Measurements from ENCODE around the gene SLX9. TPM values are rescaled to one million over a fixed set of nuclear protein-coding genes. Genes with fewer than 3 reads are reported as not detected.

SLX9 gene
- total RNA-seq = 10 to 100 TPM; 13.4 to 31.3 TPM

GRCh38 chr21:44939532-44940115 lies at the start of gene SLX9:
SLX9 (plus strand) TSS chr21:44940029; CDS start chr21:44940058, 29 bp downstream.

GRCh38 chr21:44920694-44921604 lies 18.9 kb upstream of the SLX9 start, which contains the start of gene ITGB2:
ITGB2 (minus strand) TSS chr21:44920899; CDS start chr21:44910782, 10,117 bp downstream.

Other genes with a start within 250 kb of the SLX9 start
- not detected for gene KRTAP10-12, start 242.9 kb upstream of the SLX9 start, total RNA-seq
- not detected for gene TSPEAR, start 228.5 kb upstream of the SLX9 start, total RNA-seq
- 100 to 1,000 TPM in 1 of 2 donors, 10 to 100 TPM in 1; 88.1 to 144 TPM for gene UBE2G2, start 138.2 kb upstream of the SLX9 start, total RNA-seq
- 10 to 100 TPM; 70.2 to 90.6 TPM for gene SUMO3, start 122.0 kb upstream of the SLX9 start, total RNA-seq
- gene PTTG1IP, start 66.3 kb upstream of the SLX9 start, total RNA-seq = 100 to 1,000 TPM; 254 to 261 TPM
- gene ITGB2, start 19.1 kb upstream of the SLX9 start, total RNA-seq = under 1 TPM in 1 of 2 donors, not detected in 1; under 0.01 TPM
- 10 to 100 TPM in 1 of 2 donors, 1 to 10 TPM in 1; 8.0 to 10.7 TPM for gene ADARB1, start 134.6 kb downstream of the SLX9 start, total RNA-seq

Measured in melanocyte of skin (primary cell).